ENCODE results near the gene KPNB1.

DNA sequence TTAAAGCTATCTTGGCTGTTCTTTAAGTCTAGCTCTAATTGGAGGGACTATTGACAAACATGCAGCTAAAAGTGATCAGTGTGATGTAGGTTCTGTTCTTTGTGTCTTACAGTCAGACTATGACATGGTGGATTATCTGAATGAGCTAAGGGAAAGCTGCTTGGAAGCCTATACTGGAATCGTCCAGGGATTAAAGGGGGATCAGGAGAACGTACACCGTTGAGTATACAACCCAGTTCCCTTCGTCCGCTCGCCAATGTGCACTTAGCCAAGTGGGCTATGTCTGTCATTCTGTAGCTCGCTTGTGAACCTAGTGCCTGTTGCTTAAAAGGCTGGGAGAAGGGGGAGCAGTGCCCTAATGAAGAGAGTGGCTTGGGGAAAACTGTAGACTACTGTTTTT is 28.5 kb downstream of the KPNB1 start:
- TF ChIP-seq EZH2 (IDR thresholded peaks at IDR 0.05; ENCODE audit: insufficient read depth, poor library complexity, severe bottlenecking) (no peak), EZH2phosphoT487 (IDR thresholded peaks at IDR 0.05; ENCODE audit: insufficient read depth, low read depth) (no peak)
